GM12874 (cell line): ENCODE measurements around the gene ADAMTS17.

Experiments
- TF ChIP-seq, protein P1 (sequence below): IDR thresholded peaks from 2 replicates; pipeline ENCODE4 v1.5.1; 2011; ENCODE audit warnings: low read depth, mild to moderate bottlenecking, control low read depth, low read length, moderate library complexity; ENCODE audit not compliant: insufficient read depth

The ADAMTS17 gene

DNA sequence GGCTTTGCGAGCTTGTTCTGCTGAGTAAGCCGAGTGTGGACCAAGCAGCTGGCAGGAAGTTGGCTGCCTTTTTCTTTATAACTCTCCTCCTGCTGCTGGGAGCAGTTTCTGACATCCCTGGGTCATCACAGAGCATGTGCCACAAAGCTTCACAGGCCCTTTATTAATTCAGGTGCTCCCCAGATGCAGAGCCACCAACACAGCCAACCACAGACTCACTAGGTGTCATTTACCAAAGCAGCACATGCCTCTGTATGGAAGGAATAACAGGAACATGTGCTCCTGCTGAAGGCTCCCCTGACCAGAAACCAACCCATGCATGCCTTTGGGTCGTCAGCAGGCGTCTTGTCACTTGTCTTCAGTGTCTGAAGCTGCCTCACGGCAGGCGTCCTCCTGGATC is 152.5 kb downstream of the ADAMTS17 start:
- TF ChIP-seq, protein P1, sequence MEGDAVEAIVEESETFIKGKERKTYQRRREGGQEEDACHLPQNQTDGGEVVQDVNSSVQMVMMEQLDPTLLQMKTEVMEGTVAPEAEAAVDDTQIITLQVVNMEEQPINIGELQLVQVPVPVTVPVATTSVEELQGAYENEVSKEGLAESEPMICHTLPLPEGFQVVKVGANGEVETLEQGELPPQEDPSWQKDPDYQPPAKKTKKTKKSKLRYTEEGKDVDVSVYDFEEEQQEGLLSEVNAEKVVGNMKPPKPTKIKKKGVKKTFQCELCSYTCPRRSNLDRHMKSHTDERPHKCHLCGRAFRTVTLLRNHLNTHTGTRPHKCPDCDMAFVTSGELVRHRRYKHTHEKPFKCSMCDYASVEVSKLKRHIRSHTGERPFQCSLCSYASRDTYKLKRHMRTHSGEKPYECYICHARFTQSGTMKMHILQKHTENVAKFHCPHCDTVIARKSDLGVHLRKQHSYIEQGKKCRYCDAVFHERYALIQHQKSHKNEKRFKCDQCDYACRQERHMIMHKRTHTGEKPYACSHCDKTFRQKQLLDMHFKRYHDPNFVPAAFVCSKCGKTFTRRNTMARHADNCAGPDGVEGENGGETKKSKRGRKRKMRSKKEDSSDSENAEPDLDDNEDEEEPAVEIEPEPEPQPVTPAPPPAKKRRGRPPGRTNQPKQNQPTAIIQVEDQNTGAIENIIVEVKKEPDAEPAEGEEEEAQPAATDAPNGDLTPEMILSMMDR = no peak

DNA sequence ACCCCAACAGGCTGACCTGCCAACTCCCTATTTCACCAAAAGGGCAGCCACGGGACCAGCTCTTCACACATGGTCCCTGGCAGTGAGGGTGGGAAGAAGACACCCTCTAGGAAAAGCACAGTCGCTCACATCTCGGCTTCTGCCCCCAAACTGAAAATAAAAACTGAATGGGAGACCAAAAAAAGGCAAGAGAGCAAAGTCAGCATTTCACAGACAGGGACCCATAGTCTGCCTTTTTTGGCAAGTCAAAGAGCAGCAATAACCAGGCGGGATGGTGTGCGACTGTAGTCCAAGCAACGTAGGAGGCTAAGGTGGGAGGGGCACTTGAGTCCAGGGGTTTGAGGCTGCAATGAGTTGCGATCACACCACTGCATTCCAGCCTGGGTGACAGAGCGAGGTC is 154.1 kb downstream of the ADAMTS17 start:
- TF ChIP-seq, protein P1 = no peak

DNA sequence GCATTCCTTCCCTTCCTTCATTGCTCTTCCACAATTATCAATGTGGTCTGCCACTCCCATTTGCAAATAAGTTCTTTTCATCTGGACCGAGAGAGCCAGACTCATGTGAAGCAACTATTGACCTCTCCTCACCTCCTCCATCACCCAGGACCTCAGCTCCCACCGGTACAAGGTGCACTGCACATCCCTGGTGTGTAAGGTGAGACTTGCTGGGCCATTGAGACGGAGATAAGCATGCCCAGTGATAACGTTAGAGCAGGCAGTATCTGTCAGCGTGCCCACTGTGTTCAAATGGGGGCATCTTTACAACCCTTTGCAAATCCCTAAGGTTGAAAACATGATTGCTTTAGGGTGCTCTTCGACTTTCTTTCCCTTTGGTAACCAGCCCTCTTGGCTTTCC is 154.8 kb downstream of the ADAMTS17 start:
- TF ChIP-seq, protein P1 = no peak

DNA sequence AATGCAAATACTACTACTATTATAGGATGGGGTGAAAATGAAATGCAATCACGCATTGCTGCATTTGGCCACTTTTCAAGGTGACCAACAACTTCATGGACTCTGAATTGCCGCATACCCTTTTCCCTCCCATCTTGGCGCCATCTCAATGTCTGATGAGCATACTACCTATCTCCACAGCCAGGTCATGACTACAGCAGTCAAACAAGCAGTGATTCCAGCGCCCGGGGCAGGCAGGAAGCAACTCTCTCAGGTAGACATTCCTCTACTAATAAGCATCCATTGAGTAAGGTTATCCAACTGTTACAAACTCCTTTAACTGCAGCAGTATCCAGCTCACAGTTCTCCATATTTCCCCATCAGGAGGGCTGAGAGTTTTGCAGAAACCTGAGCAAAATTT is 155.4 kb downstream of the ADAMTS17 start:
- TF ChIP-seq, protein P1 = no peak

DNA sequence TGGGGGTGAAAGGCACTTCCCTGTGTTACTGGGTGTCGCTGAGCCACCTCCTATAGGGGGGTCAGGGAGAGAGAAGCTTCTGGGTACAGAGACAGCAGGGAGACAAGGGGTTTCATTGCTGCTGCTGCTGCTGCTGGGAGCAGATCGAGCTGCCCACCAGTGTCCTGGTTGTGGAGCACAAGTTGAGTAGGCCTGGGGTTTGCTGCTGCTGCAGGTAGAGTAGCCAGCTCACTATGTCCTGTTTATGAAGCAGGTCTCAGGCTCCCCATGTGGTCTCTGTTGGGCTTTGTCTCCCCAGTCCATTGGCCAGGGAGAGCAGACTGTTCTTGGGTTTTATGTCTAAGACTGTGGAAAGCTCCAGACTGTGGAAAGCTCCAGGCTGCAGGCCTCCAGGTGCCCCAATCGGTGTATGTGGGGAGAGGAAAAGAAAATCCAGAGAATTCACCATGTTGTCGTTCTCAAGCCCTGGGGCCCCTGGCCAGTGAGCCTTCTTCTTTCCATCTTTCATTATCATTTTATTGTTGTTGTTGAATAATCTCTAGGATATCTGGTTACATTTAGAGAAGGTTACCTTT is 157.8 kb downstream of the ADAMTS17 start:
- TF ChIP-seq, protein P1 = no peak

DNA sequence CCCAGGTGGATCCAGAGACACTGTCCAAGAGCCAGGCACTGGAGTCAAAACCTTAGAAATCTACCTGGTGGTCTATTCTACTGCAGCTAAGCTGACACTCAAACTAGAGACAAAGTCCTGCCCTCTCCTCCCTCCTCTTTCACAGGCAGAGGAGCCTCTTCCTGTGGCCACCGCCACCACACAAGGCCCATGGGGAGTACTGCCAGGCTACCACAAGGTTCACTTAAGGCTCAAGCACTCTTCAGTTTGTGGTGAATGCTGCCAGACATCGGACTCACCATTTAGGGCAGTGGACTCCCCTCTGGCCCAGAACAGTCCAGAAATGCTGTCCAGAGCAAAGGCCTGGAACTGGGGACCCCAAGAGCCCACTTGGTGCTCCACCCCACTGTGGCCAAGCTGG is 160.9 kb downstream of the ADAMTS17 start:
- TF ChIP-seq, protein P1 = no peak

DNA sequence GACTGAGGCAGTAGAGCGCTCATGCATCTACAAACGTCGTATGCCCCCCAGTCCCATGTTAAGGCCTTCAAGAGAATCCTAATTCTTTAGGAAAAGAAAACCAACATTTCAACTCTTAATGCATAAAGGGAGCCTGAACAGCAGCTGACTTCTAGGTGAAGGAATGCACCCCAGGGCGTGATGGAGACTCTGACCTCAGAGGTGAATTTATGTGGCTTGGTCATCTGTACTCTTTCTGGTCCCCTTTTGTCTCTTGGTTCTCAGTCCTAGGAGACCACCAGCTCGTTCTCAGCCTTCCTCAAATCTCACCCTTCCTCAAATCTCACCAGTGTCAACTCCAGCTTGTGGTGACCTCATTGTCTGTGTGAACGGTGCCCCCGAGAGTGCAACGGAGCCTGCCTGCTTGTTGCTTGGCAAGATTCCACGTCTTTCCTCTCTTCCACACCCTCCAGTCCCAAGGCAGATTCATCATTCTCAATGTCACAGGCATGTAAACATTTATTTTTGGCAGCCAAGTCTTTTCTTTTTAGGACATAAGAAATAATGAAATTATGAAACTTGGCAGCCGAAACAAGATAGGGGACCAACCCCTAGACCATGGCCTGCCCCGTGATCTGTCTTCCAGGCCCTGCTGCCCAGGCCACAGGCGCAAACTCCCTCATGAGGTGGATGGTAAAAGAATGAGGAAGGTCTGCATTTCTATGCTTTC is 166.2 kb downstream of the ADAMTS17 start:
- TF ChIP-seq, protein P1 = no peak
